Liver (tissue), 3 donors: ENCODE measurements around the gene GPR62.

ENCODE experiments used
- CTCF ChIP-seq: fragments of 150-350 bp; IDR thresholded peaks from 2 replicates; pipeline ENCODE4 v1.5.1; 2017; ENCODE audit warnings: improper control_type of control experiment, low read depth, low read length; ENCODE audit not compliant: missing input control
- EGR1 ChIP-seq, 2 donors: IDR thresholded peaks; 2 replicates each; pipeline ENCODE4 v1.6.1; 2016 to 2018; ENCODE audit warnings: antibody characterized with exemption in 2 of 2, low read depth in 2 of 2
- donor health status: healthy.
- donor health status: healthy.

GRCh38 chr3:51928438-51928837 lies 26.7 kb upstream of the GPR62 start:
- TF ChIP-seq CTCF: no peak
- TF ChIP-seq EGR1 (IDR thresholded peaks at IDR 0.05; ENCODE audit: low read depth in 2 of 2): no peak
